Vagina (tissue), 2 donors: Measurements from ENCODE around the gene FOXA3. TPM values are rescaled to one million over a fixed set of nuclear protein-coding genes. Genes with fewer than 3 reads are reported as not detected.

ENCODE experiments used
- DNase-seq, 2 donors: peaks; one replicate each; pipeline ENCODE4 v3.0.0-alpha.2; 2017; ENCODE audit errors: extremely low spot score in 2 of 2
- H3K27ac ChIP-seq: fragments of 200-600 bp; sonication (generic); one replicate; pipeline ENCODE4 v1.5.1; 2019
- H3K27me3 ChIP-seq: fragments of 200-600 bp; sonication (generic); one replicate; pipeline ENCODE4 v1.5.1; 2019
- H3K36me3 ChIP-seq, 2 donors: fragments of 200-600 bp; sonication (generic); one replicate each; pipeline ENCODE4 v1.5.1; 2017 to 2019
- H3K4me1 ChIP-seq: fragments of 200-600 bp; sonication (generic); one replicate; pipeline ENCODE4 v1.5.1; 2019
- H3K4me3 ChIP-seq, 2 donors: fragments of 200-600 bp; sonication (generic); 1 replicate in 1 of 2; 2 replicates in 1 of 2; pipeline ENCODE4 v1.5.1; 2016 to 2019
- H3K9me3 ChIP-seq: fragments of 200-600 bp; sonication (generic); one replicate; pipeline ENCODE4 v1.5.1; 2019
- POLR2A ChIP-seq, 2 donors: fragments of 450-650 bp; IDR thresholded peaks; one replicate each; pipeline ENCODE4 v1.6.1; 2017; ENCODE audit warnings: antibody characterized with exemption in 2 of 2, mild to moderate bottlenecking in 2 of 2, moderate library complexity in 2 of 2
- POLR2AphosphoS5 ChIP-seq, 2 donors: sonication (generic); formaldehyde crosslinking; IDR thresholded peaks; one replicate each; pipeline ENCODE4 v1.9.0; 2017; ENCODE audit warnings: antibody characterized with exemption in 2 of 2, mild to moderate bottlenecking in 2 of 2, low read depth in 1 of 2; ENCODE audit not compliant: insufficient read depth in 1 of 2
- intact Hi-C: fragments of 100-400 bp; cut with DNase I; formaldehyde crosslinking; loops from one replicate; pipeline ENCODE4 v1.15.1; 2023
- total RNA-seq: library from RNA; depleted of rRNA; stranded (reverse); fragments of >200 nt; gene quantifications from one replicate; pipeline ENCODE4 v1.2.3, GENCODE V29; 2016
- TF ChIP-seq, protein P1 (sequence below), 3 experiments: fragments of 450-650 bp in 2 of 3; fragments of 200-600 bp in 1 of 3; sonication (generic) in 1 of 3; IDR thresholded peaks; one replicate each; pipeline ENCODE4 v1.5.1; 2017 to 2019; ENCODE audit warnings: antibody characterized with exemption in 3 of 3, mild to moderate bottlenecking in 2 of 3, moderate library complexity in 2 of 3

Gene FOXA3
- total RNA-seq, 1 donor from 2014 or later = not detected

DNA sequence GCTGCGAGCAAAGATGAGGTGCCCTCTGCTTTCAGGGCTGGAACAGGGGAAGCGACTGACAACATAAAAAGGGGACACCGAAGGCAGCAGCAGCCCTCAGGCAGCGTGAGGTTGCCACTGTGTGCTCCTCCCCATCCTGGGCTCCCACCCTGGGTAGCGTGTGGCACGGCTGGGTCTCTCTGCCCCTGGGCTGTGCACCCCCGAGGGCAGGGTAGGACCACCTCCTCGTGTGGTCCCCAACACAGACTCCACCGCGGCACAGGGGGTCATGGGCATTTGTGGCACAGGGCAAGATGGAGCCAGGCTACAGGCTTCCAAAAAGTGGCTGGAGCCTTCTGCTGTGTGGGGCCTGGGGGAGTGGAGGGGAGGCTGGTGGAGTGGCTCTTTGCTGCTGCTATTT lies 42.6 kb upstream of the FOXA3 start:
- no peaks in the 10 kb centered on the region for H3K9me3 ChIP-seq
- intact Hi-C loops = no loop called here
- H3K36me3 ChIP-seq = peaks cover 0 to 35% of the 10 kb centered on the region in 2 donors
- TF ChIP-seq POLR2A (IDR thresholded peaks at IDR 0.05) = no peak
- no peak for TF ChIP-seq POLR2AphosphoS5 (IDR thresholded peaks at IDR 0.05; ENCODE audit: insufficient read depth in 1 of 2, low read depth in 1 of 2)
- TF ChIP-seq, protein P1, sequence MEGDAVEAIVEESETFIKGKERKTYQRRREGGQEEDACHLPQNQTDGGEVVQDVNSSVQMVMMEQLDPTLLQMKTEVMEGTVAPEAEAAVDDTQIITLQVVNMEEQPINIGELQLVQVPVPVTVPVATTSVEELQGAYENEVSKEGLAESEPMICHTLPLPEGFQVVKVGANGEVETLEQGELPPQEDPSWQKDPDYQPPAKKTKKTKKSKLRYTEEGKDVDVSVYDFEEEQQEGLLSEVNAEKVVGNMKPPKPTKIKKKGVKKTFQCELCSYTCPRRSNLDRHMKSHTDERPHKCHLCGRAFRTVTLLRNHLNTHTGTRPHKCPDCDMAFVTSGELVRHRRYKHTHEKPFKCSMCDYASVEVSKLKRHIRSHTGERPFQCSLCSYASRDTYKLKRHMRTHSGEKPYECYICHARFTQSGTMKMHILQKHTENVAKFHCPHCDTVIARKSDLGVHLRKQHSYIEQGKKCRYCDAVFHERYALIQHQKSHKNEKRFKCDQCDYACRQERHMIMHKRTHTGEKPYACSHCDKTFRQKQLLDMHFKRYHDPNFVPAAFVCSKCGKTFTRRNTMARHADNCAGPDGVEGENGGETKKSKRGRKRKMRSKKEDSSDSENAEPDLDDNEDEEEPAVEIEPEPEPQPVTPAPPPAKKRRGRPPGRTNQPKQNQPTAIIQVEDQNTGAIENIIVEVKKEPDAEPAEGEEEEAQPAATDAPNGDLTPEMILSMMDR (IDR thresholded peaks at IDR 0.05) = no peak
- no peak overlapping the region for H3K27ac ChIP-seq
- H3K27me3 ChIP-seq = no peaks in the 10 kb centered on the region
- H3K4me1 ChIP-seq = peaks cover 5% of the 10 kb centered on the region
- H3K4me3 ChIP-seq = no peak overlapping the region
- no peak for DNase-seq

DNA sequence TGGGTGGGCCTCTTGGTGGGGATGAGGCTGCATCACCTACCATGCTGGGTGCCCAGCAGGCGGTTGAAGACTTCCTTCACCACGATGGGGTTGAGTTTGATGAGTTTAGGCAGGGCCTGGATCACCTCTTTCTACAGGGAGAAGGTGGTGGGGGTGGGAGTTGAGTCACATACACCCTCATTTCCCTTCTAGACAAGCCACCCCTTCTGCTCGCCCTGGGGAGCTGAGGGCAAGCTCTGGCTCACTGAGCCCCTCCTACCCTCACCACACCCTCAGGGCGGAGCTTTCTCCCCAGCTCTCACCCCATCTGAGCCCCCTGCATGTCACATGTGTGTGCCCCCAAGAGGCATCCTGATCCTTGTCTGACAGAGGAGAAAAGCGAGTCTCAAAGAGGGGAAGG lies 41.4 kb upstream of the FOXA3 start:
- H3K9me3 ChIP-seq = no peaks in the 10 kb centered on the region
- H3K36me3 ChIP-seq = peaks cover 0 to 46% of the 10 kb centered on the region in 2 donors
- H3K4me1 ChIP-seq = no peaks in the 10 kb centered on the region
- H3K4me3 ChIP-seq = no peak overlapping the region
- DNase-seq = no peak
- intact Hi-C loops = no loop called here
- TF ChIP-seq, protein P1 (IDR thresholded peaks at IDR 0.05) = no peak
- TF ChIP-seq POLR2A (IDR thresholded peaks at IDR 0.05) (no peak), POLR2AphosphoS5 (IDR thresholded peaks at IDR 0.05; ENCODE audit: insufficient read depth in 1 of 2, low read depth in 1 of 2) (no peak)
- H3K27me3 ChIP-seq = no peaks in the 10 kb centered on the region
- H3K27ac ChIP-seq = no peak overlapping the region

DNA sequence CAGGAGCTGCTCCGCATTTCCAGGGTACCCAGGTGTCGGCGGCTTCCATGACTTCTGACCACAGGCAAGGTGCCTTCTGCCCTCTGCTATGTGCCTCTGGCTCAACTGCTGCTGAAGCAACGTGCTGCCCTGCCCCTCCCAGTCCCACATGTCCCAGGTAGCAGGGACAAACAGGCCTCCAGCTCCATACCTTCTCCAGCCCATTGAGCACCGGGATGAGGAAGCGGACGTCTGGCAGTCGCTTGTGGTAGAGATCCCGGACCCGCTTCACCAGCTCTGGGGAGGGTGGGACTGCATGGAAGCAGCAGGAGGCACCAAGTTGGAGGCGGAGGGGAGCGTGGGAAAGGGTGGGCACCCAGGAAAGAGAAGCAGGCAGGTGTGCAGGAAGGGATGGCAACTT lies 40.9 kb upstream of the FOXA3 start:
- Histone ChIP-seq H3K27ac (no peak overlapping the region), H3K9me3 (no peaks in the 10 kb centered on the region), H3K27me3 (no peaks in the 10 kb centered on the region), H3K4me3 (no peak overlapping the region), H3K4me1 (no peaks in the 10 kb centered on the region), H3K36me3 (peaks cover 0 to 50% of the 10 kb centered on the region in 2 donors)
- DNase-seq = no peak
- intact Hi-C loops = no loop called here
- TF ChIP-seq, protein P1 (IDR thresholded peaks at IDR 0.05) = no peak
- no peak for TF ChIP-seq POLR2A (IDR thresholded peaks at IDR 0.05)
- TF ChIP-seq POLR2AphosphoS5 (IDR thresholded peaks at IDR 0.05; ENCODE audit: insufficient read depth in 1 of 2, low read depth in 1 of 2) = no peak

DNA sequence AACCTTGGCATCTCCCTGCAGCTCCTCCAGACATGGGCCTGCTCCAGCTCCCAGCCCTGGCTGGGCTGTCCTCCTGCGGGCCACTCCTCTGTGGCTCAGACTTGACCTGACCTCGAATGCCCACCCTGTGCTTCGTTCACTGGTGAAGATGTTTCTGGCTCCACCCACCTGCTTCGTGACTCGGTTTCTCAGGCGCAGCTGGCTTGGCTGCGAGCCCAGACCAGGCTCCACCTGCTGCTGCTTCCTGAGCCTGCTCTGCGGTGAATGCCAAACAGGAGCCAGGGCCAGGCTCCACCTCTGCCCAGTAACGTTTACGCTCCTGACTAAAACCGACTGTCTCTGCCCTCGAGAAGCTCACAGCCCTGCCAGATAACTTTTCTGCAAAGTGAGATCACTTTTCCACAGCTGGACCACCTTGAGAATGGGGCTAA lies 40.1 kb upstream of the FOXA3 start:
- intact Hi-C loops = no loop called here
- Histone ChIP-seq H3K4me3 (no peak overlapping the region), H3K27me3 (no peaks in the 10 kb centered on the region), H3K27ac (no peak overlapping the region), H3K36me3 (peaks cover 0 to 59% of the 10 kb centered on the region in 2 donors), H3K9me3 (no peaks in the 10 kb centered on the region), H3K4me1 (no peaks in the 10 kb centered on the region)
- DNase-seq = no peak
- TF ChIP-seq, protein P1 (IDR thresholded peaks at IDR 0.05) = no peak
- TF ChIP-seq POLR2AphosphoS5 (IDR thresholded peaks at IDR 0.05; ENCODE audit: insufficient read depth in 1 of 2, low read depth in 1 of 2) = no peak
- no peak for TF ChIP-seq POLR2A (IDR thresholded peaks at IDR 0.05)

DNA sequence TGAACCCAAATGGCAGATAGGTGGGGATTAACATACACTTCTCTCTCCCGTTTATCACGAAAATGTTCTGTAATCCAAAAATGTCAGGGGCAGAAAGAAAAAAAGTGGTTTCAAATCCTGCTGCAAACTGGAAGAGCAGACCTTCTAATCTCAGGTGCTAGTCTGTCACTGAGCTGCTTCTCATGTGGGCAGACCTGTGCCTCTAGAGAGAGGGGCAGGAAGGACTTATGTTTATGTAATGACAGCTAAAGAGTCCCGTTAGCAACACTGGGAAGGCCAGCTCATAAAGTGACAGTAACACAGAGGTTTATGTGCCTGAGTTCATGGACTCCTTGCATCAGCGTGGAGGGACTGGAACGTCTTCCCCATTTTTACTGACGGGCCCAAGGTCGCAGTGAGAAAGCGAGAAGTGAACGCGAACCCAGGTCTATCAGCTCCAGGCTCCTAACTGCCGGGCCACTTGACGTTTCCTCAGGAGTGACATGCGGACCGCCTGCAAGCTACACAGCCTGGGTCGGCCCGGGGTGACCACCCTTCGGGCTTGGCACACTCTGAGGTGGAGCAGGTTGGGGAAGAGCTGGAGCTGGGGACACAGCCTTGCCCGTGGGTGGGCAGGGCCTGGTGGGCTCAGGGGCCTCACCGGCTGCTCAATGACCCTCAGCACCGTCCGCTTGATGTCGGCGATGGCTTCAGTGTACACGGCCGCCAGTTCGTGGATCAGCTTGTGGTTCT lies 39.4 kb upstream of the FOXA3 start:
- Histone ChIP-seq H3K9me3 (no peaks in the 10 kb centered on the region), H3K4me3 (no peak overlapping the region), H3K27ac (no peak overlapping the region), H3K27me3 (no peaks in the 10 kb centered on the region), H3K36me3 (peaks cover 0 to 65% of the 10 kb centered on the region in 2 donors), H3K4me1 (no peaks in the 10 kb centered on the region)
- intact Hi-C loops = no loop called here
- no peak for DNase-seq
- TF ChIP-seq POLR2A (IDR thresholded peaks at IDR 0.05) = no peak
- TF ChIP-seq POLR2AphosphoS5 (IDR thresholded peaks at IDR 0.05; ENCODE audit: insufficient read depth in 1 of 2, low read depth in 1 of 2) = no peak
- TF ChIP-seq, protein P1 (IDR thresholded peaks at IDR 0.05) = no peak
